Gastroesophageal sphincter (tissue), 4 donors: ENCODE measurements around the gene ETS1. TPM values are rescaled to one million over a fixed set of nuclear protein-coding genes. Genes with fewer than 3 reads are reported as not detected.

Experiments
- ATAC-seq: fragments of 150-250 bp; one replicate; pipeline ENCODE4 v1.9.1; 2016; ENCODE audit warnings: mild to moderate bottlenecking, moderate library complexity
- H3K27ac ChIP-seq, 4 donors: fragments of 200-600 bp; sonication (generic) in 3 of 4; 1 replicate in 3 of 4; 2 replicates in 1 of 4; pipeline ENCODE4 v1.5.1; 2016 to 2019
- H3K27me3 ChIP-seq: fragments of 200-600 bp; sonication (generic); one replicate; pipeline ENCODE4 v1.5.1; 2019
- H3K36me3 ChIP-seq, 2 donors: fragments of 200-600 bp; sonication (generic); one replicate each; pipeline ENCODE4 v1.5.1; 2019; ENCODE audit warnings: control low read depth in 1 of 2
- H3K4me1 ChIP-seq, 3 donors: fragments of 200-600 bp; sonication (generic); 1 replicate in 2 of 3; 2 replicates in 1 of 3; pipeline ENCODE4 v1.5.1; 2016 to 2019; ENCODE audit warnings: control low read depth in 2 of 3
- H3K4me3 ChIP-seq, 2 donors: fragments of 200-600 bp; sonication (generic); one replicate each; pipeline ENCODE4 v1.5.1; 2019; ENCODE audit warnings: mild to moderate bottlenecking in 1 of 2, moderate library complexity in 1 of 2
- H3K9me3 ChIP-seq, 3 donors: fragments of 200-600 bp; sonication (generic); one replicate each; pipeline ENCODE4 v1.5.1; 2017 to 2019; ENCODE audit warnings: control low read depth in 2 of 3
- EP300 ChIP-seq: sonication (generic); formaldehyde crosslinking; IDR thresholded peaks from one replicate; pipeline ENCODE4 v1.6.1; 2017; ENCODE audit warnings: antibody characterized with exemption, mild to moderate bottlenecking
- POLR2A ChIP-seq, 2 donors: fragments of 450-650 bp; IDR thresholded peaks; one replicate each; pipeline ENCODE4 v1.6.1; 2017; ENCODE audit warnings: antibody characterized with exemption in 2 of 2, mild to moderate bottlenecking in 2 of 2, moderate library complexity in 1 of 2
- POLR2AphosphoS5 ChIP-seq: sonication (generic); formaldehyde crosslinking; IDR thresholded peaks from one replicate; pipeline ENCODE4 v1.6.1; 2017; ENCODE audit warnings: antibody characterized with exemption
- WGBS, 2 donors: methylation state at CpG; one replicate each; pipeline ENCODE4 v1.1.5; 2018; ENCODE audit warnings: low coverage in 1 of 2; 5-methylcytosine and 5-hydroxymethylcytosine counted together
- total RNA-seq, 4 donors: library from RNA; depleted of rRNA; stranded (reverse); fragments of >200 nt; gene quantifications; one replicate each; pipeline ENCODE4 v1.1.0, GENCODE V29; 2016
- TF ChIP-seq, protein P1 (sequence below), 4 experiments: fragments of 200-600 bp in 2 of 4; fragments of 450-650 bp in 2 of 4; sonication (generic) in 1 of 4; IDR thresholded peaks; one replicate each; pipeline ENCODE4 v1.5.1; 2017 to 2019; ENCODE audit warnings: antibody characterized with exemption in 4 of 4, mild to moderate bottlenecking in 2 of 4, moderate library complexity in 2 of 4

ETS1 gene
- 10 to 100 TPM; 32.2 to 65.2 (median 51.0) TPM for total RNA-seq

- peak within 1 kb of the TSS in 2 of 4 donors; percentile 9 to 19 for H3K27ac ChIP-seq
These were observed at the start of gene ETS1 for GRCh38 chr11:128587415-128587814. Gene ETS1 (minus strand): TSS chr11:128587558. CDS start chr11:128573130, 14,428 bp downstream.

GRCh38 chr11:128634395-128634794 lies 47.0 kb upstream of the ETS1 start:
- TF ChIP-seq, protein P1, sequence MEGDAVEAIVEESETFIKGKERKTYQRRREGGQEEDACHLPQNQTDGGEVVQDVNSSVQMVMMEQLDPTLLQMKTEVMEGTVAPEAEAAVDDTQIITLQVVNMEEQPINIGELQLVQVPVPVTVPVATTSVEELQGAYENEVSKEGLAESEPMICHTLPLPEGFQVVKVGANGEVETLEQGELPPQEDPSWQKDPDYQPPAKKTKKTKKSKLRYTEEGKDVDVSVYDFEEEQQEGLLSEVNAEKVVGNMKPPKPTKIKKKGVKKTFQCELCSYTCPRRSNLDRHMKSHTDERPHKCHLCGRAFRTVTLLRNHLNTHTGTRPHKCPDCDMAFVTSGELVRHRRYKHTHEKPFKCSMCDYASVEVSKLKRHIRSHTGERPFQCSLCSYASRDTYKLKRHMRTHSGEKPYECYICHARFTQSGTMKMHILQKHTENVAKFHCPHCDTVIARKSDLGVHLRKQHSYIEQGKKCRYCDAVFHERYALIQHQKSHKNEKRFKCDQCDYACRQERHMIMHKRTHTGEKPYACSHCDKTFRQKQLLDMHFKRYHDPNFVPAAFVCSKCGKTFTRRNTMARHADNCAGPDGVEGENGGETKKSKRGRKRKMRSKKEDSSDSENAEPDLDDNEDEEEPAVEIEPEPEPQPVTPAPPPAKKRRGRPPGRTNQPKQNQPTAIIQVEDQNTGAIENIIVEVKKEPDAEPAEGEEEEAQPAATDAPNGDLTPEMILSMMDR (IDR thresholded peaks at IDR 0.05): no peak
- TF ChIP-seq POLR2A (IDR thresholded peaks at IDR 0.05) (no peak), POLR2AphosphoS5 (no peak), EP300 (no peak)
- Histone ChIP-seq H3K27ac (no peak overlapping the region), H3K36me3 (no peaks in the 10 kb centered on the region), H3K9me3 (no peaks in the 10 kb centered on the region), H3K4me1 (peaks cover 0 to 24% (median 3%) of the 10 kb centered on the region in 3 donors), H3K27me3 (no peaks in the 10 kb centered on the region), H3K4me3 (no peak overlapping the region)
- 94 to 100% methylated on average over 2 of the region's 2 CpGs for WGBS, 2 donors
- no peak for ATAC-seq

More at GRCh38 chr11:128587415-128587814, at the start of gene ETS1:
- H3K4me3 ChIP-seq: peak within 1 kb of the TSS in 1 of 2 donors; percentile 15
- 17 to 34% methylated on average over 4 of the region's 4 CpGs for WGBS, 2 donors
- H3K36me3 ChIP-seq: no peaks in the 10 kb centered on the region
- no peak for ATAC-seq
- H3K4me1 ChIP-seq: peaks cover 0 to 7% (median 0%) of the 10 kb centered on the region in 3 donors
- H3K27me3 ChIP-seq: peaks cover 33% of the 10 kb centered on the region
- H3K9me3 ChIP-seq: no peaks in the 10 kb centered on the region
- TF ChIP-seq EP300: no peak
- TF ChIP-seq POLR2A (IDR thresholded peaks at IDR 0.05): no peak
- TF ChIP-seq, protein P1 (IDR thresholded peaks at IDR 0.05): no peak
- no peak for TF ChIP-seq POLR2AphosphoS5

GRCh38 chr11:128633384-128633965 lies 46.1 kb upstream of the ETS1 start:
- H3K27ac ChIP-seq: no peak overlapping the region
- H3K9me3 ChIP-seq: no peaks in the 10 kb centered on the region
- H3K36me3 ChIP-seq: no peaks in the 10 kb centered on the region
- H3K27me3 ChIP-seq: no peaks in the 10 kb centered on the region
- no peak overlapping the region for H3K4me3 ChIP-seq
- no peak for TF ChIP-seq POLR2A (IDR thresholded peaks at IDR 0.05)
- no peak for TF ChIP-seq POLR2AphosphoS5
- TF ChIP-seq, protein P1 (IDR thresholded peaks at IDR 0.05): no peak
- no peak for TF ChIP-seq EP300
- WGBS, 2 donors: no CpG with 5 or more reads among the region's 8 CpGs
- peaks cover 0 to 24% (median 3%) of the 10 kb centered on the region in 3 donors for H3K4me1 ChIP-seq
- no peak for ATAC-seq

DNA sequence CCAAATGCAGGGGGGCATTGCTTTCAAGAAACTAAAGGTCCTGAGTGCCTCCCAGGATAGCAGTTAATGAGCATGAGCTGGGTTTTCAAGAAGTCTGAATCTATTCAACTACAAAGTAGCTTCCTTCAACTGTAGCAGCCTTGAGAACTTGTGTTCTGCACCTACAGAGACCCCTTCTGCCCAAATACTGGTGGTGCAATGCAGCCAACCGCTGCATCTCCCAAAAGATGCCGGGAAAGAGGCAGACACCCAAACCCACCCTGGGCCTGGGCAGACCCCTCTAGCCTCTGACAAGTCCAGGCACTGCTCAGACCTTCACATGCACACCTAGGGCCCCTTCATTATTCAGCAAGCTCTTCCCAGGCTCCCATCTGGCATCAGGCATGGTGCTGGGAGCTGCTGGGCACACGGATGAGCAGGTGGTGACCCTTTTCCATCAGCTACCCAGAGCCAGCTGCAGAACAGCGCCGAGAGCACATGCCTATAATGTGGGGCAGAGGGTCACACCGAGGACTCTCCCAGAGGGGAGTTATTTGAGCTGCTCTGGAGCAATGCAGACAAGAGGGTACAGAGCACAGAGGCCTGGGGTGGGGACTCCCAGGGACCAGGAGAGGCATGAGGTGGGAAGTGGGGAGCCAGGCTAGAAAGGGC lies 44.9 kb upstream of the ETS1 start:
- H3K4me1 ChIP-seq: peaks cover 0 to 24% (median 3%) of the 10 kb centered on the region in 3 donors
- H3K27ac ChIP-seq: no peak overlapping the region
- no peaks in the 10 kb centered on the region for H3K9me3 ChIP-seq
- H3K4me3 ChIP-seq: no peak overlapping the region
- no peak for TF ChIP-seq POLR2A (IDR thresholded peaks at IDR 0.05)
- TF ChIP-seq, protein P1 (IDR thresholded peaks at IDR 0.05): peak; percentile 29 to 69 (median 61)
- H3K27me3 ChIP-seq: no peaks in the 10 kb centered on the region
- H3K36me3 ChIP-seq: no peaks in the 10 kb centered on the region
- peak; percentile 34 for ATAC-seq
- WGBS, 2 donors: no CpG with 5 or more reads among the region's 6 CpGs
